Heart left ventricle (tissue), 13 donors: Measurements from ENCODE around the gene TRIP4.

ENCODE experiments used
- POLR2A ChIP-seq, 2 donors: fragments of 450-650 bp; IDR thresholded peaks; one replicate each; pipeline ENCODE4 v1.6.1; 2017; ENCODE audit warnings: antibody characterized with exemption in 2 of 2, mild to moderate bottlenecking in 2 of 2, moderate library complexity in 2 of 2
- TF ChIP-seq, protein P1 (sequence below), 12 donors: fragments of 200-600 bp; sonication (generic) in 4 of 12; IDR thresholded peaks; one replicate each; pipeline versions ENCODE4 v1.5.0 to v1.8.0; 2018 to 2022; ENCODE audit warnings: antibody characterized with exemption in 12 of 12, mild to moderate bottlenecking in 5 of 12
- donor health status: ischemic (EF 13 %, LVEDD 7.1; RV severe dilation, severe dysfunction).
- donor health status: DM: no; HTN: yes; CAD: no.
- donor health status: DM: no; HTN: no; CAD: no.
- donor health status: ischemic (EF 25% LVEDD 6.9; RV normal size, moderate dysfunction).
- donor health status: ischemic (EF 25% LVEDD 5.7; RV mildly dilated, moderate dysfunction).
- donor health status: ischemic (EF 35%, LVEDD 5.7; RV mildly dilated, moderate dysfunction).
- donor health status: nonischemic (EF 11% LVEDD 7.7; RV severe dilation, severe dysfunction).
- donor health status: DM: yes; HTN: yes; CAD: no.
- donor health status: PGD.
- donor health status: ischemic (EF 29% LVEDD 5.4; RV normal size, mild dysfunction).
- donor health status: nonischemic (EF 23%, LVEDD 6.1; RV moderate dilation, normal function).

DNA sequence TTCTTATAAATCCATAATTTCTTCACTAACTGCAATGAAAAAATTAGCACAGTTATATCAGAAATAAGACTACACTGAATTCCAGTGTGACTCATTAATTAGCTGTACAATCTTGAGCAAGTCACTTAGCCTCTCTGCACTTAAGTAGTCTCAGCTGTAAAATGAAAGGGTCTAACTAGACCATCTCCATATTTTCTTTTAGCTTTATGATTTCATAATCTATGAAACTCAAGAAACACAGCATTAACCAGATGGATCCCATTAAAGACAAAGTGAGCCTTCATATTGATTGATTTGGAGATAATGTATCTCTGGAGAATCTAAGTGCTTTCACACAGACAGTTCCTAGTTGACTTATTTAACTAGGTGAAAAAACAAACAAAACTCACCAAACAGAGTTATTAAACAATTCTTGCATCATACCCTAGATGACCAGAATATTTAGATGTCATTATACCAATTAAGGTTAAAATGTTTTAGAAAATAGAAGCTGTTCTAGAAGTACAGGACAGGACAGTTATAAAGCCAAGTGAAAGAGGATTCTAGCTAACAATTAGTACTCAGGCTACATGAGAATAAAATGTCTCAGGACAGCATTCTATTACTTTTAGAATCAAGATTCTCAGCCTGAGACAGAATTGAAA, 42.9 kb upstream of the TRIP4 start:
- no peak for TF ChIP-seq POLR2A (IDR thresholded peaks at IDR 0.05)
- TF ChIP-seq, protein P1, sequence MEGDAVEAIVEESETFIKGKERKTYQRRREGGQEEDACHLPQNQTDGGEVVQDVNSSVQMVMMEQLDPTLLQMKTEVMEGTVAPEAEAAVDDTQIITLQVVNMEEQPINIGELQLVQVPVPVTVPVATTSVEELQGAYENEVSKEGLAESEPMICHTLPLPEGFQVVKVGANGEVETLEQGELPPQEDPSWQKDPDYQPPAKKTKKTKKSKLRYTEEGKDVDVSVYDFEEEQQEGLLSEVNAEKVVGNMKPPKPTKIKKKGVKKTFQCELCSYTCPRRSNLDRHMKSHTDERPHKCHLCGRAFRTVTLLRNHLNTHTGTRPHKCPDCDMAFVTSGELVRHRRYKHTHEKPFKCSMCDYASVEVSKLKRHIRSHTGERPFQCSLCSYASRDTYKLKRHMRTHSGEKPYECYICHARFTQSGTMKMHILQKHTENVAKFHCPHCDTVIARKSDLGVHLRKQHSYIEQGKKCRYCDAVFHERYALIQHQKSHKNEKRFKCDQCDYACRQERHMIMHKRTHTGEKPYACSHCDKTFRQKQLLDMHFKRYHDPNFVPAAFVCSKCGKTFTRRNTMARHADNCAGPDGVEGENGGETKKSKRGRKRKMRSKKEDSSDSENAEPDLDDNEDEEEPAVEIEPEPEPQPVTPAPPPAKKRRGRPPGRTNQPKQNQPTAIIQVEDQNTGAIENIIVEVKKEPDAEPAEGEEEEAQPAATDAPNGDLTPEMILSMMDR (IDR thresholded peaks at IDR 0.05), result no peak
